NCI-H446 (cell line): ENCODE data around the gene SIGMAR1.

ENCODE experiments used
- DNase-seq, 2 experiments: peaks; one replicate each; lab custom pipeline; 2025; lab: John Stamatoyannopoulos, UW

SIGMAR1 gene

DNA sequence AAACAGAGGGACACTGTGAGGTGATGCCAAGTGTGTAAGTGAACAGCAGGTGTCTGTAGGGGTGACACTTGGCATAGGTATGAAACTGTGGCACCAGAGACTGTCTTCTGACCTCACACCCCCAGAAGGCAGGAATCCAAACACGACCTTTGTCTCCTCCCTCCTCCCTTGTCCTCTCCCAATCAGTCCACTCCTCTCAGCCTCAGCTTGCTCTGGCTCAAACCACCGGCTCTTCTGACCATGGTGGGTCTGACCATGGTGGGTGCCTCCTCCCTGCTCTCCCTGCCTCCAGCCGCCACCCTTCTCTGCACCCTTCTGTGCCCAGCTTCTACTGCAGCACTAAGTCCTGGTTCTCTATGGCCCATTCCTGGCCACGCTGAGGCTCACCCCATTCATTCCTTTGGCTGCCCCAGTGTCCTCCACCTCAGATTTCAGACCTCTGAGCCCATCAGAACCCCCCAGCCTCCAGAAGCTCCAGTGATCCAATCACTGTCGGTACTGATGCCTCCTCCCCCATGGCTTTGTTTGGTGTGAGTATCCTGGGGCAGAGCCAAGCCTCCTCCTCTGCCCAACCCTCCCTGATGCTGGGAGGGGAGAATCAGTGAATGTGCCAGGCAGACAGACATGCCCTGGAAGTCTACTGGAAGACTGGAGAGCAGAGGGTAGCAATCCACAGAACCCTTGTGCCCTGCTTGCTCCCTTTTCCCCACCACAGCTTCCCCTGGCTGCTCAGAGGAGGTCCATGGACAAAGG lies 7.0 kb downstream of the SIGMAR1 start:
- no peak for DNase-seq

DNA sequence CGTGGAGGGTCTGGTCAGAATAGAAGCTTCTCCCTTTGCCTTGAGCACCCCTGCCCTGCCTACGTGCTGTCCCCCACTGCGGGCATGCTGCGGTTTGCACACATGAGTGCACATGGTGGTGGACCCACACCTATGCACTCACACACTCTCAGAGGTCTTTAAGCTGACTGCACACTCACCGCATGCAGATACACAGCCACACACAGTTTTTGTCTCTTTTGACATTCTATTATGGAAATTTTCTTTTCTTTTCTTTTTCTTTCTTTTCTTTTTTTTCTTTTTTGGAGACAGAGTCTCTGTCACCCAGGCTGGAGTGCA lies 8.1 kb downstream of the SIGMAR1 start:
- DNase-seq = no peak

DNA sequence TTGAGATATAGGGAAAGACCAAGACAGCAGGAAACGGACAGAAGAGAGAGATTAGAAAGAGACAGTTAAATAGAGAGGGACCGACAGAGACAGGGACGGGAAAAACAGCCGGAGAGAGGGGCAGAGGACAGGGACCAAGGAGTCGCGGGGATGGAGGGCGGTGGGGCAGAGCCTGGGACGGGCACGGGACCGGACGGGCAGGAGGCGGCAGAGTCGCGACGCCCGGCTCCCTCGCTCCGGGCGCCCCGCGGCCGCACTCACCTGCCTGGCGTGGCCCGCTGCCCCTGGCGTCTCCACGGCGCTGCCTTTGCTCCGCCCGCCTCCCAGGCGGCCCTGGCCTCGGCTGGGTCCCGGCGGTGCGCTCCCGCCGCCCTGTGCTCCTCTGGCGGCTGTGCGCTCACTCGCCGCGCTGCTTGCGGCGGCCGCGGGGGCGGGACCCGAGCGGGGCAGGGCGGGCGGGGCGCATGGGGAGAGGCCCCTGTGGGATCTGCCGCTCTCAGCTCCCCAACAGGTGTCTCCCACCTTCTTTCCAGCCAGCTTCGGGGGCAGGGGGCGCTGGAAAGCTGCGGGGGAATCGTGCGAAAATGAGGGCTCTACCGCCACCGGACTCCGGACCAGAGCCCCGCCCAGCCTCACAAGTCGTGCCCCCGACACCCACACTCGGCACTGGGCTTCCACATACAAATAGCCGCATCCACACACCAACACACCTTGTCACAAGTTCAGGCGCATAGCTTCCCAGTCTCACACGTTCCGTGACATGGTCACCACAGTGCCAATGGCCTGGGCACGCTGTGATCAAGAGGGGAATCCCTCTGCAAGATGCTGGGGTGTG lies 8.7 kb downstream of the SIGMAR1 start, which contains the start of gene ARID3C:
TSS of gene ARID3C (minus strand) at position 411 of the 835 bp plus-strand sequence. CDS start 1,052 bp downstream, outside the sequence.
- no peak for DNase-seq

DNA sequence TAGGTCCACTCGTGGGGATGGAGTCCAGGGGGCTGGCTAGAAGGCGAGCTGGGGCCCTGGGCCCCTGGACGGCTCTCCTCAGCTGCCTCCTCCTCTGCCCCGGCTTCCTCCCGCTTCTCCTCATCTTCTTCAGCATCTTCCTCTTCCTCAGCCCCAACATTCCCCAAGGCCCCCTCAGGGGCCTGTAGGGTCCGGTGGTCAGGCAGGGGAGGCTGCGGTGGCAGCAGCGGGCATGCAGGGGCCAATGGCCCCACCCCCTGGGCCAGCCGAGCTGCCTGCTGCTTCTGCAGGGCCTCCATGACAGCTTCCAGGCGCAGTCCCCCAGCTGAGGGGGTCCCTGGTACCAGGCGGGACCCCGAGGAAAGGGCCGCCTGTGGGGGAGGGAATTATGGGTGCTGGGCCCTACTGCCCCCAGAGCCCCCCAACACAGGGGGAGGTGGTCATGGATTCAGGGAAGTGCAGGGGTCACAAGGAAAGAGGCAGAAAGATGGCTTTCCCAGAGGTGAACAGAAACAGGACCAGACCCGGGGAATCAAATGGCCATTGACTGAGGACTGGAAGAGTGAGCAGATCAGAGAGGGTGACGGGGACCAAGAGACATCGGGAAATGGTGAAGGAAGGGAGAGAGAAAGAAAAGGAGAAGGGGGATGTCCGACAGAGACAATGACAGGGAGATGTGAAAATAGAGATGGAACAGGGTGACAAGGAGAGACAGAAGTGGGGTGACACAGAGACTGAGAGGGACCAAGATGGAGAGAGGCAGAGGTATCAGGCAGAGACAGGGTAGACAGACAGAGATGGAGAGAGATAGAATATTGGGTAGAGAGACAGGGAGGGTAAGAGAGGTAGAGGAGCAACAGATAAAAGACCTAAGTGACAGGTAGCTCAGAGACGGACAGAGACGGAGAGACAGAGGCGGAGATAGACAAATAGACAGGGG lies 9.6 kb downstream of the SIGMAR1 start:
- DNase-seq = no peak

DNA sequence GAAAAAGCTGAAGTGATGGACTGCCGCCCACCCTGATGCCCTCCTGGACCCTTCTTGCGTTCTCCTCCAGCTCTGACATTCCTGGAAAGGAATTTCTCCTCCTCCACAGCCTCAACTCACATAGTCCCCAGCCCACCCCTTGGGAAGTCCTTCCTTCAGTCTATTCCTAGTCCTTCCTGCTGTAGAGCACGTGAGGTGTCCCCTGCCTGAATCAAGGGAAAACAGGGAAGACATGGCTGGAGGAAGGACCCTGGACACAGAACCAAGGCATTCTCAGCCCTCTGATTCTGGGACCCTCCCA lies 12.5 kb downstream of the SIGMAR1 start:
- no peak for DNase-seq

DNA sequence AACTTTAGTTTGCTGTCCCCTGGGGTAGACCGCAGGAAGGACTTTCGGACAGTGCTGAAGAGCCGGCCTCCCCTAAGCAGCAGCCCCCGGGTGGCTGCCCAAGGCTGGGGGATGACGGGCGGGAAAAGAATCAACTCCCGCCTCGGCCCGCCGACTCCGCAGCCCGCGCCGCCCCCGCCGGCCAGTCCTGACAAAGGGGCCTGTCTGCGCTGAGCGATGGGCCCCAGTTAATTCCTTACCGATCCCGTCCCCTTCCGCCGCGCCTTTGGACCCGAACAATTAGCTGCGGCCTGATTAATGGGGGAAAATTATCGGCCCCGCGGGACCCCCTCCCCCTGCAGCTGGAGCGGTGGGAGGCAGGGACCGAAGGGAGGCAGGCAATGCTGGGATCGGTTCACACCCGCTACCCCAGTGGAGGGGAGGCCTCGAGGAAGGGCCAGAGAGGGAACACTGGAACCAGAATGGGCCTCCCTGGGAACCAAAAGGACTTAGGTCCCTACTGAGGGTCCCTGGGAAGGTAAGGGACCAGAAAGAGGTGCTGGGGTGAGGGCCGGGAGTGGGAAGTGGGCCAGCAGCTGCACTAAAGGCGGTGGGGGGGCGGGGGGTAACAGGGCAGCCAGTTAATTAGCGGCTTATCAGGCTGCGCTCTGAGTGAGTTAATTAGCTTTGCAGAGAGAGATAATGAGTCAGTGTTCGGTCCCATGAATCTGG lies 13.0 kb downstream of the SIGMAR1 start:
- no peak for DNase-seq

DNA sequence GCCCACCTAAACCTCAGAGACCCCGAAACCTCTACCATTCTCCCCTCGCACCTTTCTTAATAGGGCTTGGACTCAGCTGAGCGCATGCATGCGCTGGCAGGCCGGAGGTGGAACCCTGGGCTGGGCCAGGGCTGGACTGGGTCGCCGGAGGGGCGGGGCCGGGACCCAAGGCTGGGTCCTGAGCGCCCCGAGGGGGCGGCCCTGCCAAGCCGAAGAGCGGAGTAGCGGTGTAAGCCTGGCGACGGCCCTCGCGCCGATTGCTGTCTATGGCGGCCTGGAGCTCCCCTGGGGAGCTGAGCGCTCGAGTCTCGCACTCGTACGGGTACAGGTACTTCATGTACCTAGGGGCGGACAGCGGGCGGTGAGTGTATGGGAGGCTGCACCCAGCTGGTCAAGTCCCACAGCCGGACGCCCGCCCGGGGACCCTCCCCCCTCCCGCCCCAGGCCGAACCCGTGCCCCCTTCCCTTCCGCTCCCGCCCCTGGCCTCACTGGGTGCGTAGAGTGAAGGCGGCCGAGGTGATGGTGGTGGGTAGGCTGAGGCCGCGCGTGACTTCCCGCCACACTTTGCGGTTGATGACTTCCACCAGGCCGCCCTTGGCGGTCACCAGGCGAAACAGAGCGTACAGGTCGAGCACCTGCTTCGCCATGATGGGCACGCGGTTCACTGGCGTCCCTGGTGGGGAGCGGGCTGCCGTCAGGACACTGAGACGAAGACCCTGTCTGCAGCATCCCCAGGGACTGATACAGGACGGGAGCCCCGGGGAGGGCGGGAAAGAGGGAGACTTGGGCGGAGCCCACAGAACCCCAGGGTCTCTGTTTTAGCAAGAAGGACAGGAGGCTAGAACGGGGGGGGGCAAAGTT lies 14.0 kb downstream of the SIGMAR1 start:
- DNase-seq = no peak

DNA sequence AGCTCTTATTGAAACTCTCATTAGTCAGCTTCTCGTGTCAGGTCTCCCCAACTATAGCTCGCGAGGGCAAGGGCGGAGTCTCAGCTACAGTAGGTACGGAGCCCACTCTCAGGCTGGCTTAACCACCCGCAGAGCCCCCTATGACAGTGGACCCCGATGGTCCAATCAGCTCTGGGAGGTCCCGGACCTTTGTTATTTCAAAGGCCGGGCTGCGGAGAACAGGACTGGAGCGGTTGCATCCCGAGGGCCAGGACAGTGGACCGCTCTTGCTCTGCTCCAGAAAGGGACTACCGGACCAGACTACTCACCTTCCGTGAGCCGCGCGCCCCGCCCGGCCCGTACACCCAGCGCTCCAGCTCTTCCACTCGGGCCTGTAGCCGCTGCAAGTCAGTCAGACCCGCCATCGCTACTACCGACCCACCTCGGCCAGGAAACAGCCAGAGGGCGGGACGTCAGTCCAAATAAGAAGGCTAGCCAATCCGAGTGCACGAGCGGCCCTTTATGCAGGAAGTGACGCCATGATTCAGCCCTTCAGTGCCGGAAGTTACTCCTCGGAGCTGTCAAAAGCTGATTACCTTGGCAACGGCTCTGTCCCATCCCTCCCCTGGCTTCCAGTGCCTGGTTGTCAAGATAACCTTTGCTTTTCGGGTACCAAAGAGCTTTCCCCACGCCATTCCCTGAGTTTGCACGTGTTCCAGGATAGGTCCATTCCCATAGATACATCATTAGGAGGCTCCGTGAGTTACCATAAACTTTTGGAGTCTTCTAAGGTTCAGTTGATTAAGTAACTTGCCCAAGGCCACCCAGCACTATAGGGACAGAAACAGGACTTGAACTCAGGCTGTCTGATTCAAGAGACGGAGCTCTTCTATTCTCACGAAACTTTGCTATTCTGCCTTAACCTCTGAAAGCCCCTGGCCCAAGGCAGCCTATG lies 17.3 kb downstream of the SIGMAR1 start, which contains the start of gene DCTN3:
TSS of gene DCTN3 (minus strand) at position 435 of the 934 bp plus-strand sequence. CDS start at position 404, 31 bp downstream.
- peak; percentile 93 to 98 for DNase-seq

DNA sequence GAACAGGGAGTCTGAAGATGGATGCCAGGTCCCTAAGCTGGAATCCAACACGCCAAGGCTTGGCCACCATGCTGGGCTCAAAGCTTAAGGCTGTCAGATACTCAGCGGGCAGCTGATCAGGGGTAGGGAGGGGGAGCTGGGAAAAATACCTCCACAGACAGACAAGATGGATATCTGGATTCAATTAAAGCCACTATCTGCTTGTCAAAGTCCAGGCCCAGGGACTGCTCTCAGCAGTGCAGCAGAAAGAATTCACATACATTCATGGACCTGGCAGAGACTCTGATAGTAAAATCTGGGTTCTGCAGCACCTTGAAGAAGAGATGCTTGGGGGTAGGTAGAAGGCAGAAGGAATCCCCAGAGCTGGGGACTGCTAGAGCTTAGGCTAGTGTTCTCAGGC lies 22.5 kb downstream of the SIGMAR1 start:
- DNase-seq = no peak

DNA sequence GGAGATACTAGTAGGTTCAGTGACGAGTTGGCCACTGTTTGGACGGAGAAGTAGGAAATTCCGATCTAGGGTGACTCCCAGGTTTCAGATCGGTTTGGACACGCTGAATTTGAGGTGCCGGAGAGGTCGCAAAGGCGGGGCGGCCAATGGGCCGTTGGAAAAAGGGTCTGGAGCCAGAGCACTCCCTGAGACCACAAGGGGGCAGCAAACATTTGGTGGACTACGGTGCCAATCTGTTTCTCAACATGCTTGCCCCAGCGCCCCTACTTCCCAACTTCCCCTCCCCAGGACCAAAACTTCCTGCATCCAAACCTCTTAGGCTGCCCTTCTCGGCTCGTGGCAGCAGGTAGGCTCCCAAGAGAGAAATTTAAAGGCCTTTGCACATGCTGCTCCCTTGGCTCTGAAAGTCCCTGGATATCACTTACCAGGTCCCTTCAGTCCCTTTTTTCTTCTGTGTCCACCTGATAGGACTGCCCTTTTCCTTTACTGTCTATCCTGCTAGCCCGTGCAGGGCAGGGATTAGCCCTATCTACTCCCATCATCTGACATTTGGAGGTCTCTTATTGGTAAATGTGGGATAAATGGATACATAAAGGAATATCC lies 24.7 kb downstream of the SIGMAR1 start:
- peak; percentile 68 to 89 for DNase-seq

DNA sequence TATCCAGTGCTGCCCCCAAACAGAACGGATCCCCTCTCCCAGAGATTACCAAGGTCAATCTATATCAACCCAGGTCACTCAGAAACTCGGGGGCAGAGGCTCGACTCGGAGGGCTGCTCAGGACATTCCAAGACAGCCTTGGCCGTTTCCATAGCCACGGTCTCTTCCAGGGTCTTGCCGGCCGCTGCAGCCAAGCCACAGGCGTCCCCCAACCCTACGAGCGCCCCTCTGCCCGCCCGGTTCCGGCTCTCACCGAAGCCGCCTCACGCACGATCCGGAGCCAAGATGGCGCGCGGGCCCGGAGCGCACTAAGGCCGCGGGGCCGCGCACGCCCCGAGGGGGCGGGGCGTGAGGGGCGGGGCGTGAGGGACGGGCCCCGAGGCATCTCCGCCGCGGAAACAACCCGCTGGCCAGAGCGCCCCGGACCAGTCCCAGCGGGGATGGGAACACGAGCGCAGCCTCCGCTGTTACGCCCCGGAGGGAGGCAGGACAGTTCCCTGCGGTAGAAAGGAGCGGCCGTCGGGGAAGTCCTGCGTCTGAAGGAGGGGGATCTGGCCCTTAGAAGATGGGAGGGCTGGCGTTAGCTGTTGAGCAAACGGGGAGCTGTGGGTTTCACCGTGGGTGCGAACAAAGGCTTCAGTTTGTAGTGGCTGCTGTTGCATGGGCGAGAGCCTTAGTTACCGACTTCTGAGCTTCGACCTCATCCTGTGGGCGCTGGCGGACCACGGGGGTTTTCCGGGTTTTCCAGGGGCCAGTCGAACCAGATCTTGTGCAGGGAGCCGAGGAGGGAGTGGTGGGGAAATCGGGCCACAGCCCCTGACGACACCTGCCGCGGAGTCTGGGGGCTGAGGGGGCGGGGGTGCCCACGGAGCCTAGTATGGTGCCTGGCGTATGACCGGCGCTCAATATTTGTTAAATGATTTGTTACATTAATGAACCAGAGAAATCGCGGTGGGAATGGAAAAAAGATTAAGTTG lies 25.5 kb downstream of the SIGMAR1 start, which contains the start of gene RPP25L:
TSS of gene RPP25L (minus strand) at position 287 of the 977 bp plus-strand sequence. CDS start 801 bp downstream, outside the sequence.
- DNase-seq = peak; percentile 86 to 94

DNA sequence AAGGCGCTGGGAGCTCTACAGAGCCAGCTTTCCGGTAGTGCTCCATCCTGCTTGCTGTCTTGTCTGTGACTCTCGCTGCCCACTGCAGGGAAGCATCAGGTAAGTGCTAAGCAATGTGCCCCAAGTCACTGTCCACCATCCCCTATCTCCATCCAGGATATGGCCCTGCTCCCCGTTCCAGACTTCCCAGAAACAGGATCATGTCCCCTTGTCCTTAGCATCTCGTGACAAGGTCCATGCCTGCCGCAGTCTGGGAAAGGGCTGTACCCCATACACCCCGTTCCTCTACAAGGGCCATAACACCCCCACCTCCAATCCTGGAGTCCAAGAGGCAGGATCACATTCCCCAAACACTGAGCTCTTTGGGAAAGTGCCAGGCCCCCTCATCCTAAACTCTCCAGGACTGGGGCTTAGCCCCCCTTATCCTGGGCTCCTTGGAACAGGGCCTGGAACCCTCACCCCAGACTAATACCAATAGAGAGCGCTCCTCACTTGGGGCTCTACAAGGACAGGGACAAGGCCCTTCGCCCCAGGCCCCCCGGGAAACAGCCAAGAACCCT lies 26.3 kb downstream of the SIGMAR1 start:
- DNase-seq = no peak

DNA sequence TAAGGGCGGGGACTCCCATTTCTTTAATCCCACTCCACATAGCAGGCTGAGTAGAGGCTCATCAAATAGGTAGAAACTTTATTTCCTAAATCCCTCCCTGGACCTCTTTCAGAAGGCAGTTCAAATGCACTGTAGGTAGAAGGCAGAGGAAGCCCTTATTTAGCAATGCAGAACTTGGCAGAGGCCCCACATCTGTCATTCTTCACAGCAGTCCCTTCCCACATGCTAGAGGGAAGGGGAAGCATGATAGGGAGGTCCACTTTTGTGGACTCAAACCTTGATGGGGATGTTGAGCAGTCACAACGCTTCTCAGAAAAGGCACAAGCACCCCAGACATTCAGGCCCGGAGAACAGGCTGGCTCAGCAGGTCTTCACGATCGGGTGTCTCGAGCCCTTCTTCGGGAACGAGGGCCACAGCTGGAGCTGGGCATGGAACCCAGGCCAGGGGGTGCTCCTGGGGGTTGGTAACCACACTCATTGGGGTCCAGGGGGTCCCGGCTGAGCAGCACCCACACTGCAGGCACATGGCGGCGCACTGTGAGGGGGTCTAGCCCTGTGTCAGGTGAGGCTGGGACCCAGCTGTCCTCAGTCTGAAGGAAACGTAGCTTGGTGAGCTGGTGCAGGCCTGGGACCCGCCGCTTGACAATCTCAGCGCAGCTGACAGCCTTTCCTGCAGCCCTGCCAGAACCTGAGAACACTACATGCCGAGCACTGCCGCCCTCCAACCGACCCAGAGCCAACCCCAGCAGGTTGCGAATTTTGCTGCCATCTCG lies 27.0 kb downstream of the SIGMAR1 start:
- no peak for DNase-seq

DNA sequence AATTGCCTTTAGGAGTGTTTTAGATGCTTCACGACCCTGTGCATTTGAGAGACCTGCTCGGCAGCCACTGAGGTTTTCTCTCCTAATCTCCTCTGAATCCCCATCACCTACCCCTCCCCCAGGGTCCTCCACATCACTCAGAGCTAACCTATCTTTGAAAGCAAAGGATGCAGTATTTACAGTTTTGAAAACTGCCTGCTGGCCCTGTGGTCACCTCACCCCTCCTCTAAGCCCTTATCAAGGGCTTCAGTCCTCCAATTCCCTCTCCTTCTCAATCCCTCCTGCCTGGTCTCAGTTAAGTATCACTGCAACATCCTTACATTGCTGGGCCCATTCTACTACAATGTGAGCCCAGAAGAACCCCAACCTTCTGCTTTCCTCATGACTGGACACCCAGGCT lies 30.3 kb downstream of the SIGMAR1 start:
- DNase-seq = no peak

DNA sequence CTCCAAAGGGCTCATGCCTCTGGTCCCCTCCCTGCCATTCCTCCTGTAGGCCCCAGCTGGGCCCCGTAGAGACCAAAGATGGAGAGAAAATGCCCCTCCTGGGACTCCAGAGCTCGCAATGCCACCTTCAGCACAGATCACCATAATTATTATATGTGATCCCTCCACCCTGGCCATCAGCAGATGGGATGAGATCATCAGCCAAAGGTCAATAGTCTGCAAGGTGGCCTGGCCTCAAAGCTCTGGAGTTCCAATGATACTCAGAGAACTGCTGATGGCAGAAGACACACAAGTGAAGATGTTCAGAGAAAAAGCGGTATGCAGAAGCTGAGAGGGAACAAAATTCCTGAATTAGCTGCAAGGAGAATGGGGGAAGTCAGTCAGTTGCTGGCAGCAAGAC lies 30.7 kb downstream of the SIGMAR1 start:
- no peak for DNase-seq

DNA sequence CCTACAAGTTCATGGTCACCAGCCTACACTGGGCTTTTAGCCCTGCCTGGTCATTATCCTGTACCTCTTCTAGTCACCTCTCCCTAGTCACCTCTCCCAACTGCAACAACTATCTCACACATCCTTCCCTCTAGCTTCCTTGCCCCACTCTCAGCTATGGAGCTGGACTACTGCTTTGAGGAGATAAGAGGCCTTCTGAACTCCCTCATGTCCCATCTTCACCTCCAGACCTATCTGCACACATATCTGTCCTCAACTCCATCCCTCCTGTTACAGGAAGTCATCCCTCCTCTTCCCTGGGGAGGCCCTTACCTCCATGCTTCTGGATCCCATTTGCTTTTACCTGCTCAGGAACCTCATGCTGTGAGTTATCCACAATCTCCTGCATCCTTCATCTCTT lies 31.4 kb downstream of the SIGMAR1 start:
- DNase-seq = no peak
